GOT3 (cell line): ENCODE results near the gene PEX3.
"Not testable (repeated sequence)": the region's sequence is repeated elsewhere in the genome, so short reads cannot be mapped to it uniquely, and the experiment has no call there.

Experiments
- DNase-seq: peaks from one replicate; lab custom pipeline; 2025; ENCODE audit warnings: mixed read lengths; lab: John Stamatoyannopoulos, UW

Gene PEX3

GRCh38 chr6:143450453-143451371, at the start of gene PEX3, which contains the start of gene ADAT2:
PEX3 (plus strand) TSS chr6:143450805; CDS start chr6:143451043, 238 bp downstream.
ADAT2 (minus strand) TSS chr6:143450695; CDS start chr6:143450658, 37 bp downstream.
- DNase-seq, result peak; percentile 77

- DNase-seq, result no peak
These were observed 49.5 kb upstream of the PEX3 start for GRCh38 chr6:143401068-143401446.

- no peak for DNase-seq
These were observed 48.8 kb upstream of the PEX3 start for GRCh38 chr6:143401636-143402370.

GRCh38 chr6:143402721-143403336, 47.8 kb upstream of the PEX3 start:
- no peak for DNase-seq

GRCh38 chr6:143405373-143406154, 45.0 kb upstream of the PEX3 start:
- DNase-seq, result no peak

GRCh38 chr6:143406673-143407072, 43.9 kb upstream of the PEX3 start:
- no peak for DNase-seq

- no peak for DNase-seq
These were observed 42.3 kb upstream of the PEX3 start for GRCh38 chr6:143408151-143408786.

- DNase-seq, result no peak
These were observed 41.8 kb upstream of the PEX3 start for GRCh38 chr6:143408787-143409162.

GRCh38 chr6:143410859-143411270, 39.7 kb upstream of the PEX3 start:
- no peak for DNase-seq

GRCh38 chr6:143414769-143415168, 35.8 kb upstream of the PEX3 start:
- no peak for DNase-seq

GRCh38 chr6:143419526-143419925, 31.1 kb upstream of the PEX3 start:
- no peak for DNase-seq

- DNase-seq, result no peak
These were observed 24.6 kb upstream of the PEX3 start for GRCh38 chr6:143426026-143426425.

GRCh38 chr6:143427109-143427817, 23.3 kb upstream of the PEX3 start:
- no peak for DNase-seq

- no peak for DNase-seq
These were observed 20.6 kb upstream of the PEX3 start for GRCh38 chr6:143429970-143430369.

- DNase-seq, result no peak
These were observed 19.4 kb upstream of the PEX3 start for GRCh38 chr6:143431226-143431625.

- DNase-seq, result no peak
These were observed 18.0 kb upstream of the PEX3 start for GRCh38 chr6:143432588-143432987.

GRCh38 chr6:143441010-143441409, 9.6 kb upstream of the PEX3 start:
- no peak for DNase-seq

- DNase-seq, result no peak
These were observed 8.7 kb upstream of the PEX3 start for GRCh38 chr6:143441680-143442545.

- DNase-seq, result no peak
These were observed 7.5 kb upstream of the PEX3 start for GRCh38 chr6:143443096-143443495.

- DNase-seq, result not testable (repeated sequence)
These were observed 2.7 kb upstream of the PEX3 start for GRCh38 chr6:143447865-143448264.
